Esophagus (tissue), 2 donors: ENCODE results near the gene ERC2. TPM values are rescaled to one million over a fixed set of nuclear protein-coding genes. Genes with fewer than 3 reads are reported as not detected.

Experiments used
- H3K27ac ChIP-seq, 2 donors: one replicate each; pipeline ENCODE4 v1.5.1; 2013; ENCODE audit warnings: low read depth in 2 of 2, mild to moderate bottlenecking in 2 of 2, inconsistent platforms in 1 of 2, low read length in 1 of 2, moderate library complexity in 1 of 2
- H3K27me3 ChIP-seq, 2 donors: one replicate each; pipeline ENCODE4 v1.6.1; 2013; ENCODE audit warnings: low read length in 2 of 2, control low read depth in 1 of 2, mild to moderate bottlenecking in 1 of 2; ENCODE audit not compliant: insufficient read depth in 2 of 2, control insufficient read depth in 1 of 2
- H3K36me3 ChIP-seq, 2 donors: one replicate each; pipeline ENCODE4 v1.6.1; 2013; ENCODE audit warnings: low read length in 1 of 2; ENCODE audit not compliant: control insufficient read depth in 2 of 2, insufficient read depth in 2 of 2
- H3K4me1 ChIP-seq, 2 donors: one replicate each; pipeline ENCODE4 v1.6.1; 2013; ENCODE audit warnings: low read length in 1 of 2; ENCODE audit not compliant: control insufficient read depth in 2 of 2, insufficient read depth in 2 of 2
- H3K4me3 ChIP-seq, 2 donors: one replicate each; pipeline ENCODE4 v1.5.1; 2013; ENCODE audit warnings: low read length in 2 of 2, mild to moderate bottlenecking in 2 of 2, low read depth in 1 of 2, moderate library complexity in 1 of 2
- H3K9me3 ChIP-seq, 2 donors: one replicate each; pipeline ENCODE4 v1.6.1; 2013; ENCODE audit warnings: mild to moderate bottlenecking in 2 of 2, low read depth in 1 of 2, low read length in 1 of 2, moderate library complexity in 1 of 2; ENCODE audit not compliant: control insufficient read depth in 2 of 2, insufficient read depth in 1 of 2
- WGBS, 2 donors: extraction: QIAGEN DNeasy Blood & Tissue Kit; methylation state at CpG; one replicate each; pipeline ENCODE4 v1.1.7; 2013; 5-methylcytosine and 5-hydroxymethylcytosine counted together
- polyA plus RNA-seq, 2 donors: library from polyadenylated mRNA; stranded (reverse); fragments of 200-250 nt; gene quantifications; one replicate each; pipeline ENCODE4 v1.2.3, GENCODE V29; 2013
- donor health status: healthy with polysubstance abuse.
- donor health status: Bipolar disorder and iron deficiency.

Gene ERC2
- polyA plus RNA-seq, 2 donors = 0.18 to 0.20 TPM

GRCh38 chr3:55716611-55717225 lies 751.5 kb downstream of the ERC2 start:
- H3K27ac ChIP-seq = no peak overlapping the region
- no peaks in the 10 kb centered on the region for H3K9me3 ChIP-seq
- no peaks in the 10 kb centered on the region for H3K27me3 ChIP-seq
- no peaks in the 10 kb centered on the region for H3K36me3 ChIP-seq
- no peaks in the 10 kb centered on the region for H3K4me1 ChIP-seq
- no peak overlapping the region for H3K4me3 ChIP-seq
- 93% methylated on average over 2 of the region's 2 CpGs for WGBS, 2 donors

- Histone ChIP-seq H3K36me3 (no peaks in the 10 kb centered on the region), H3K4me3 (no peak overlapping the region), H3K4me1 (no peaks in the 10 kb centered on the region), H3K9me3 (no peaks in the 10 kb centered on the region), H3K27ac (no peak overlapping the region), H3K27me3 (no peaks in the 10 kb centered on the region)
Observed at GRCh38 chr3:55716044-55716443, 752.2 kb downstream of the ERC2 start.

DNA sequence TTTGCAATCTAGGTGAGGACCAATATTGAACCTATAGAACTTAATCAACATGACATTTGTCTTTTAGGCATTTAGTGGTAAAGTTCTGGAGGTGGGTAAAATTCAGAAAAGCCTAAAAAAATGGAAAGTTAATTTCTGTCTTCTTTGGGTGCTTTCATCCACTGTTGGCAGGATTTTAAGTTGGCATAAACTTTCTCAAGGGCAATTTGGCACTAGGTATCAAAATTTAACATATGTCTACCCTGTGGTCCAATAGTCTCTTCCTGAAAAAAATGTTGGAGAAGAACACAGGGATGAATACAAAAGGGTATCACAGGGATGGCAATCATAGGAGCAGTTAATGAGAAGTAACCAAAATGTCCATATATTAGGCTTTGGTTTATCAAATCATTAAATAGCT lies 754.2 kb downstream of the ERC2 start:
- Histone ChIP-seq H3K27me3 (no peaks in the 10 kb centered on the region), H3K4me3 (no peak overlapping the region), H3K36me3 (no peaks in the 10 kb centered on the region), H3K9me3 (no peaks in the 10 kb centered on the region), H3K27ac (no peak overlapping the region), H3K4me1 (no peaks in the 10 kb centered on the region)

- 76 to 85% methylated on average over 1 of the region's 1 CpG for WGBS, 2 donors
- Histone ChIP-seq H3K36me3 (no peaks in the 10 kb centered on the region), H3K9me3 (no peaks in the 10 kb centered on the region), H3K4me3 (no peak overlapping the region), H3K4me1 (no peaks in the 10 kb centered on the region), H3K27me3 (no peaks in the 10 kb centered on the region), H3K27ac (no peak overlapping the region)
Observed at GRCh38 chr3:55711646-55712045, 756.6 kb downstream of the ERC2 start.

DNA sequence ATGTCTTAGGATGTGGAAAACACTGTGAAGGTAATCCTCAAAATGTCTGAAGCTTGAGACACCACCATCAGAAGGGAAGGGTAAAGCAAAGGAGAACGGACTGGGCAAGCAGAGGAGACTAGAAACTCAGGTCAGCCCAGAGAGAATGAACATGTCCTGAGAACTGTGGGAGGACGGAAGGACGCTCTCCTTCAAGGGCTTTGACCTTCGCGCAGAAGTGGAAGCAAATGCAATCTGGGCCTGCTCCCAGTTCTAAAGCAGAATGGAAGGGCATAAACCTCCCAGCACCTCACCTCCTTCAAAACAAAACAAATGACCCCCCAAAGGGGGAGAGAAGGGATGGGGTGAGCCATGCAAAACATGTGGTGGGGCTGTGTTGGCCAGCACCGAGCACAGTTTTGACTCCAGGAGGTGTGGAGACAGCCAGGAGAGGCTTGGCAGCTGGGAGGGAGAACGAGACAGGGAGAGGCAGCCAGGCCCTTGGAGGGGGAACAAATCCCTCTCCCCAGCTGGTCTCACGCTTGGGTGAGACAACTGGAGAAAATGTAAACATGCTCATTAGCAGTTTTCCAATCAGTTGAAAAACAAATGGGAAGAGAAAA lies 758.8 kb downstream of the ERC2 start:
- H3K27me3 ChIP-seq = no peaks in the 10 kb centered on the region
- no peaks in the 10 kb centered on the region for H3K36me3 ChIP-seq
- H3K4me3 ChIP-seq = no peak overlapping the region
- no peaks in the 10 kb centered on the region for H3K4me1 ChIP-seq
- H3K9me3 ChIP-seq = no peaks in the 10 kb centered on the region
- 78 to 80% methylated on average over 8 of the region's 8 CpGs for WGBS, 2 donors
- no peak overlapping the region for H3K27ac ChIP-seq

DNA sequence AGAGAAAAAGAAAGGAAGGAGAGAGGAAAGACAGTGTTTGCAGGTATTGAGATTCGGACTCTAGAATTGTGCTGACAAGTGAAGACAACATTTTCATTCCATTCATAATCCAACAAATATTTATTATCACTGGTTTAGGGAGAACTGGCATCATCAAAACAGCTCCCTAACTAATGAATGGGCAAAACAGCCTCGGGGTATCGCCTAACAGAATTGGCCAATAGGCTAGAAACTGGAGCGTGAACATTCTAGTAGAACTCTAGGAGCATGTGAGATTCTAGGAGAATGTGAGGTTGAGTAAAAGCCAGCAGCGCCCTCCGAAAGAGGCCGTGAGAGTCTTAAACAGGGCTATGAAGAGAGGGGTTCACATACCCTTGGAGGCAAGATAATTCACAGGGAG lies 759.3 kb downstream of the ERC2 start:
- no peak overlapping the region for H3K4me3 ChIP-seq
- H3K36me3 ChIP-seq = no peaks in the 10 kb centered on the region
- no peaks in the 10 kb centered on the region for H3K4me1 ChIP-seq
- no peaks in the 10 kb centered on the region for H3K27me3 ChIP-seq
- H3K9me3 ChIP-seq = no peaks in the 10 kb centered on the region
- WGBS, 2 donors = 93 to 95% methylated on average over 7 of the region's 7 CpGs
- no peak overlapping the region for H3K27ac ChIP-seq

GRCh38 chr3:55708242-55708641 lies 760.0 kb downstream of the ERC2 start:
- no peaks in the 10 kb centered on the region for H3K36me3 ChIP-seq
- no peak overlapping the region for H3K27ac ChIP-seq
- H3K27me3 ChIP-seq = no peaks in the 10 kb centered on the region
- H3K9me3 ChIP-seq = no peaks in the 10 kb centered on the region
- no peak overlapping the region for H3K4me3 ChIP-seq
- no peaks in the 10 kb centered on the region for H3K4me1 ChIP-seq
- WGBS, 2 donors = 61 to 79% methylated on average over 3 of the region's 3 CpGs

DNA sequence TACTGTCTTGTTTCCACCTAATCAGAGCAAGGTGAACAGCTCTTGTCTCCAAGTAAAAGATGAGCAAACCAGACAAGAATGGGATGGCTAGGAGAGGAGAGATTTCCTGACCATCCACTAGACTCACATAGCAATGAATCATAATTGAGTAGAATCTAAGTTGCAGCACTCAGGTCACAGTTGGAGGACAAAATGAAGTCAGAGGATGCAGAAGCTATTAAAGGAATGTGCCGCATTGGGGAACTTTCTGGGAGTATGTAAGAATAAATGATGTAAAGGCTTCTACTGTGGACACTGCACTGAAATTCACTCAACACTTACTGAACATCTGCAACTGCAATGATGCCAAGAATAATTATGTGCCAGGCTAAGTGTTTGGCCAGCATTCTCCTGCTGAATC lies 763.7 kb downstream of the ERC2 start:
- Histone ChIP-seq H3K36me3 (no peaks in the 10 kb centered on the region), H3K4me1 (no peaks in the 10 kb centered on the region), H3K9me3 (no peaks in the 10 kb centered on the region), H3K27ac (no peak overlapping the region), H3K4me3 (no peak overlapping the region), H3K27me3 (no peaks in the 10 kb centered on the region)
- 0 to 32% methylated on average over 1 of the region's 1 CpG for WGBS, 2 donors

GRCh38 chr3:55702822-55703221 lies 765.4 kb downstream of the ERC2 start:
- H3K4me1 ChIP-seq = no peaks in the 10 kb centered on the region
- no peak overlapping the region for H3K4me3 ChIP-seq
- H3K27me3 ChIP-seq = no peaks in the 10 kb centered on the region
- H3K36me3 ChIP-seq = no peaks in the 10 kb centered on the region
- H3K27ac ChIP-seq = no peak overlapping the region
- H3K9me3 ChIP-seq = no peaks in the 10 kb centered on the region
- 93 to 95% methylated on average over 6 of the region's 6 CpGs for WGBS, 2 donors

DNA sequence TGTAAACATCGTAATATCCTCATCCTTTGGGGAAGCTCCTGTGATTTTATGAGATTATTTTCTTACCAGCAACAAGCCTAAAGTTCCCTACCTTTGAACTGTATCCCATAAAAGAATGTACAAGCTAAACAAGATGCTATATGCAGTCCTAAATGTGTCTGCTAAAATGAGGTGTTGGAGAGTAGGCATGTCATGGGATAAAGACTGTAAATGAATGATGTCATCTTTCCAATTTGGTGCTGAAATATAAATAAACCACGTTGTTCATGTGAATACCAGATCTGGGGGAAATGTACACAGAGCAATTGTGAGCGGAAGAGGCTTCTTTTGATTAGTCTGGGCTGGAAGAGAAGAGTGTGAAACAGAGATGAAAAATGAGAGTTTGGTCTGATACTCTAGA lies 766.3 kb downstream of the ERC2 start:
- Histone ChIP-seq H3K4me1 (no peaks in the 10 kb centered on the region), H3K9me3 (no peaks in the 10 kb centered on the region), H3K27ac (no peak overlapping the region), H3K27me3 (no peaks in the 10 kb centered on the region), H3K36me3 (no peaks in the 10 kb centered on the region), H3K4me3 (no peak overlapping the region)
- 54 to 60% methylated on average over 3 of the region's 3 CpGs for WGBS, 2 donors
